Measurements from ENCODE around the gene MAPK1.
"Not testable (repeated sequence)": the region's sequence is repeated elsewhere in the genome, so short reads cannot be mapped to it uniquely, and the experiment has no call there.

Gene MAPK1

GRCh38 chr22:21817497-21817853, 50.0 kb downstream of the MAPK1 start:
- DNase-seq: not testable (repeated sequence)

GRCh38 chr22:21816787-21817496, 50.5 kb downstream of the MAPK1 start:
- DNase-seq: peak; percentile 86

GRCh38 chr22:21816472-21816786, 51.0 kb downstream of the MAPK1 start:
- no peak for DNase-seq

GRCh38 chr22:21815958-21816357, 51.5 kb downstream of the MAPK1 start:
- no peak for DNase-seq

- DNase-seq: no peak
Measured at GRCh38 chr22:21815357-21815756, 52.1 kb downstream of the MAPK1 start.

- DNase-seq: no peak
Measured at GRCh38 chr22:21811982-21812381, 55.5 kb downstream of the MAPK1 start.

GRCh38 chr22:21807544-21808529, 59.6 kb downstream of the MAPK1 start:
- DNase-seq: no peak

GRCh38 chr22:21805325-21805724, 62.1 kb downstream of the MAPK1 start:
- DNase-seq: not testable (repeated sequence)

GRCh38 chr22:21803811-21804249, 63.6 kb downstream of the MAPK1 start:
- DNase-seq: no peak

- no peak for DNase-seq
Measured at GRCh38 chr22:21802673-21803072, 64.8 kb downstream of the MAPK1 start.

GRCh38 chr22:21802056-21802455, 65.4 kb downstream of the MAPK1 start:
- DNase-seq: no peak

GRCh38 chr22:21801304-21801644, 66.2 kb downstream of the MAPK1 start:
- DNase-seq: not testable (repeated sequence)

- no peak for DNase-seq
Measured at GRCh38 chr22:21800552-21801303, 66.7 kb downstream of the MAPK1 start.

GRCh38 chr22:21797444-21798221, 69.8 kb downstream of the MAPK1 start:
- no peak for DNase-seq

- DNase-seq: no peak
Measured at GRCh38 chr22:21796863-21797262, 70.6 kb downstream of the MAPK1 start.

GRCh38 chr22:21796231-21796630, 71.2 kb downstream of the MAPK1 start:
- DNase-seq: no peak

GRCh38 chr22:21793716-21794115, 73.7 kb downstream of the MAPK1 start:
- not testable (repeated sequence) for DNase-seq

- peak; percentile 75 for DNase-seq
Measured at GRCh38 chr22:21791635-21792625, 75.5 kb downstream of the MAPK1 start.

- DNase-seq: not testable (repeated sequence)
Measured at GRCh38 chr22:21790849-21791610, 76.4 kb downstream of the MAPK1 start.

- DNase-seq: no peak
Measured at GRCh38 chr22:21790359-21790758, 77.1 kb downstream of the MAPK1 start.
